ENCODE results near the gene FAHD2B.
"Not testable (repeated sequence)": the region's sequence is repeated elsewhere in the genome, so short reads cannot be mapped to it uniquely, and the experiment has no call there.

The FAHD2B gene

DNA sequence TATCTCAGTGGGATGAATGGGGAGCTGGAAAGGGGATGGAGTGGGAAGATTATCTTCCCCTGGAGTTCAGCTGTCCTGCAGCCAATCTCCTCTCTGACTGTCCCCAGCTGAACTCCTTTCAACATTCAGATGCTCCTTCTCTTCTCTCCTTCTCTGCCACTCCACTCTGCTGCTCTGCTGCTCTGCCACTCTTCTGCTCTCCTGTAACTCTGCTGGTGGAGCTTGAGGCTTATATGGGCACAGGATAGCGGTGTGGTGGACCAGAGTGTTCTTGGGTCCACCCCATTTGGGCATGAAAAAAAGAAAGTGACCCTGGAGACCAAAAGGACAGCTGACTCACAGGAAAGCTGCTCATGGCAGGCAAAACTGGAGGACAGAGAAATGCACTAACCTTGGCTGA is 26.6 kb downstream of the FAHD2B start:
- DNase-seq (ENCODE audit: low read depth): no peak

- no peak for DNase-seq (ENCODE audit: low read depth)
Observed at GRCh38 chr2:97067279-97068004, 27.2 kb downstream of the FAHD2B start.

- DNase-seq (ENCODE audit: low read depth): not testable (repeated sequence)
Observed at GRCh38 chr2:97066030-97066429, 28.7 kb downstream of the FAHD2B start.

- DNase-seq (ENCODE audit: low read depth): not testable (repeated sequence)
Observed at GRCh38 chr2:97062020-97062419, 32.7 kb downstream of the FAHD2B start.

GRCh38 chr2:97059782-97060181 is 34.9 kb downstream of the FAHD2B start:
- DNase-seq (ENCODE audit: low read depth): not testable (repeated sequence)

GRCh38 chr2:97056150-97056549 is 38.5 kb downstream of the FAHD2B start:
- DNase-seq (ENCODE audit: low read depth): not testable (repeated sequence)

DNA sequence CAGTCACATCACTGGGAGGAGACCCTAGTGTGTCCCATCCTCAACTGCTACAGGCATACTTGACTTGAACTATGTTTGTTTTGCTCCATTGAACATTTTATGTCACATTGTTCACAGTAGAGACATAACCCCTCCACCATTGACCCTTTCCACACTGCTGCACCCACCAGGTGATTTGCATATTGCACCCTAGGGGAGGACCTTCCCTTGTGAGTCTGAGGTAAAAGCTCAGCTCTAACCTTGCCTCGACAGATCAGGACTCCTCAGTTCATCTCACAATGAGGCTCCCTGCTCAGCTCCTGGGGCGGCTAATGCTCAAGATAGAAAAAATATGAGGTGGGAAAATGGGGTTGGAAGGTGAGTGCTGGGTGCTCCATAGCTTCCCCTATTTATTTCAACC is 44.6 kb downstream of the FAHD2B start:
- DNase-seq (ENCODE audit: low read depth): not testable (repeated sequence)

GRCh38 chr2:97048448-97048847 is 46.2 kb downstream of the FAHD2B start:
- DNase-seq (ENCODE audit: low read depth): not testable (repeated sequence)

- not testable (repeated sequence) for DNase-seq (ENCODE audit: low read depth)
Observed at GRCh38 chr2:97046676-97047075, 48.0 kb downstream of the FAHD2B start.

DNA sequence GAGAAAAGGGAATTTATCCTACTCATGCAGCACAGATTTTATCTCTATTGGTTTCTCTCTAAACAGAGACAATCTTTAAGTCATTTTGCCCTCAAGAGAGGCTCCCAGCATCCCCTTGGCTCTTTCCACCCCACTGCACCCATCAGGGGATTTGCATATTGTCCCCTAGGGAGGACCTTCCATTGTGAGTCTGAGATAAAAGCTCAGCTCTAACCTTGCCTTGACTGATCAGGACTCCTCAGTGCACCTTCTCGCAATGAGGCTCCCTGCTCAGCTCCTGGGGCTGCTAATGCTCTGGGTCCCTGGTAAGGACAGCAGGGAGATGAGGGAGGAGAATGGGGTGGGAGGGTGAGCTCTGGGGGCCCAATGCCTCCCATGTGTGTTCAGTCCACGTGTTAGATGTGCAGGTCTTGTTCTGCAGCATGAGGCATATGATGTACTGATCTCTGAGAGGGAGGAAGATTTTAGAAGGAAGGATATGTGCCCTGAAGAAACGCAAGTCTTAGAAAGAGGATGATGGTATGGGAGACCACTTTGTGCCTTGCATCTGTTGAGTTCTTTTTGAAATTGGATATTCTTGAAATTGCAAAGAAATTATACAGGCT is 48.7 kb downstream of the FAHD2B start:
- not testable (repeated sequence) for DNase-seq (ENCODE audit: low read depth)

All from activated T-cell treated with anti-CD3 and anti-CD28 coated beads for 1 hour (primary cell).